Upper lobe of left lung (tissue), 4 donors: Measurements from ENCODE around the gene ESYT2.

Experiments used
- EP300 ChIP-seq, 4 donors: sonication (generic); formaldehyde crosslinking; IDR thresholded peaks; one replicate each; pipeline ENCODE4 v1.5.1; 2017; ENCODE audit warnings: antibody characterized with exemption in 4 of 4, control low read depth in 2 of 4
- POLR2A ChIP-seq, 4 donors: fragments of 450-650 bp; IDR thresholded peaks; one replicate each; pipeline ENCODE4 v1.5.1; 2016 to 2017; ENCODE audit warnings: antibody characterized with exemption in 4 of 4, mild to moderate bottlenecking in 2 of 4
- POLR2AphosphoS5 ChIP-seq, 2 donors: sonication (generic); formaldehyde crosslinking; IDR thresholded peaks; one replicate each; pipeline ENCODE4 v1.5.1; 2017; ENCODE audit warnings: antibody characterized with exemption in 2 of 2
- TF ChIP-seq, protein P1 (sequence below), 6 experiments: fragments of 450-650 bp in 4 of 6; fragments of 200-600 bp in 2 of 6; sonication (generic) in 2 of 6; IDR thresholded peaks; one replicate each; pipeline ENCODE4 v1.5.1; 2016 to 2019; ENCODE audit warnings: antibody characterized with exemption in 6 of 6

DNA sequence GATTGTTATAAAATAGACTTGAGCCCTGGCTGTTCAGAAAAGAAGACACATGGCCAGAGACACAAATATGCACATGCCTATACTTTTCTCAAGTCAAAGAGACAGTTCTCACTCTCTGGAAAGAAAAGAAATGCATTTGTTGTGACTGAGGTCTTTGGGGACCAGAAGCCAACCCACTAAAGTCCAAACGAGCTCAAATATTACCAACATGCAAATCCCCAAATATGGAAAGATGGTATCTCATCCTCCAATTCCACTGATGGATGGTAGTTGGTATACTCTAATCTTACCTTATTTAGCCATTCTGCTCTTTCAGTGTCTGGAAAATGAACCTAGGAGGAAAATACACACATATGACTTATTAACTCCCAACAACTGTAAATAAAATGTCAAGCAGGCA is 30.6 kb downstream of the ESYT2 start:
- TF ChIP-seq, protein P1, sequence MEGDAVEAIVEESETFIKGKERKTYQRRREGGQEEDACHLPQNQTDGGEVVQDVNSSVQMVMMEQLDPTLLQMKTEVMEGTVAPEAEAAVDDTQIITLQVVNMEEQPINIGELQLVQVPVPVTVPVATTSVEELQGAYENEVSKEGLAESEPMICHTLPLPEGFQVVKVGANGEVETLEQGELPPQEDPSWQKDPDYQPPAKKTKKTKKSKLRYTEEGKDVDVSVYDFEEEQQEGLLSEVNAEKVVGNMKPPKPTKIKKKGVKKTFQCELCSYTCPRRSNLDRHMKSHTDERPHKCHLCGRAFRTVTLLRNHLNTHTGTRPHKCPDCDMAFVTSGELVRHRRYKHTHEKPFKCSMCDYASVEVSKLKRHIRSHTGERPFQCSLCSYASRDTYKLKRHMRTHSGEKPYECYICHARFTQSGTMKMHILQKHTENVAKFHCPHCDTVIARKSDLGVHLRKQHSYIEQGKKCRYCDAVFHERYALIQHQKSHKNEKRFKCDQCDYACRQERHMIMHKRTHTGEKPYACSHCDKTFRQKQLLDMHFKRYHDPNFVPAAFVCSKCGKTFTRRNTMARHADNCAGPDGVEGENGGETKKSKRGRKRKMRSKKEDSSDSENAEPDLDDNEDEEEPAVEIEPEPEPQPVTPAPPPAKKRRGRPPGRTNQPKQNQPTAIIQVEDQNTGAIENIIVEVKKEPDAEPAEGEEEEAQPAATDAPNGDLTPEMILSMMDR (IDR thresholded peaks at IDR 0.05), result no peak
- TF ChIP-seq POLR2AphosphoS5 (IDR thresholded peaks at IDR 0.05) (no peak), EP300 (IDR thresholded peaks at IDR 0.05) (no peak), POLR2A (IDR thresholded peaks at IDR 0.05) (no peak)
